Left colon (tissue), 2 donors: ENCODE measurements around the gene CARHSP1. TPM values are rescaled to one million over a fixed set of nuclear protein-coding genes. Genes with fewer than 3 reads are reported as not detected.

Source experiments
- ATAC-seq: fragments of 200-7000 bp; cut with Tn5 transposase; one replicate; pipeline ENCODE4 v1.9.1; 2020; ENCODE audit warnings: mild to moderate bottlenecking, moderate library complexity
- DNase-seq, 2 donors: peaks; one replicate each; pipeline ENCODE4 v3.0.0-alpha.2; 2020
- intact Hi-C, 2 donors: fragments of 100-400 bp; cut with DNase I in 1 of 2; cut with micrococcal nuclease in 1 of 2; formaldehyde crosslinking; loops; one replicate each; pipeline versions ENCODE4 v1.11.2 to v1.14.0; 2022; cut with DNase I, micrococcal nuclease
- total RNA-seq, 2 donors: library from RNA; stranded (reverse); fragmentation: NEBNext Ultra II Directional; extraction: Animal tissue kit (Norgen Biotek cat#: 25700); gene quantifications; one replicate each; pipeline ENCODE4 v1.2.1, GENCODE V29; 2021
- donor health status: DM: no; HTN: no; CAD: no.
- donor health status: DM: yes; HTN: yes; CAD: no.

Gene CARHSP1
- total RNA-seq, 2 donors from 2014 or later: 50.2 to 50.9 TPM

DNA sequence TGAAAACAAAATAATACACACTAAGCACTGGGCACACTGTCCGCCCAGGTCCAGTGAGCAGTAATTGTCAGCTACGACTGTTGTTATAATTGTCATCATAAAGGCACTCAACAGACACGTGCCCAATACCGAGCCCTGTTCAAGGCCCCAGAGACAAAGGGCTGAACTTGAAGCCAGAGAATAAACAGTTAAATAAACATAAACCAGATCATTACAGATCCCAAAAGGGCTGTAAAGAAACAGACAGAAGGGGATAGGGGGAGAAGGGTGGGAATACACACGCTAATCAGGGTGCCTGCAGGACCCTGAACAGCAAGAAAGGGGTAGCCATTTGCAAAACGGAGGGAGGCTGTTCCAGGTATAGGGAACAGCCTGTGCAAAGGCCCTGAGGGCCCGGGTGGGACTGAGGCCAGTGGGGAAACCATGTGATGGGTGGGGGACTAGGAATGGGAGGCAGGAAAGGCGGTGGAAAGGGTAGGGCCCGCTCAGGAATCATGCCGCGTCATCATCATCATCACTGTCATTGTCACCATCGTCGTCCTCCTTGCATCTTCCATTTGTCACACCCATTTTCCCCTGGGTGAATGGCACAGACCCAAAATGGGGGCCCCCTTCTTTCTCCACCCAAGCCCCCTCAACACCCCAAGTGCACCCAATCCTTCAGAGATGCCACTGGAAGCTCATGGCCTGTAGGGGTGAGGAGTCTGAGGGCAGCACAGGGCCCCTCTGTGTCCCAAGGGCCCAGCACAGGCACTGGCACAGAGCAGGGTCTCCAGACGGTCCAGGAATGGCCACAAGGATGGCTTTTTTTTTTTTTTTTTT lies 6.3 kb downstream of the CARHSP1 start:
- DNase-seq: no peak
- ATAC-seq: no peak
- intact Hi-C loops: no loop called here

DNA sequence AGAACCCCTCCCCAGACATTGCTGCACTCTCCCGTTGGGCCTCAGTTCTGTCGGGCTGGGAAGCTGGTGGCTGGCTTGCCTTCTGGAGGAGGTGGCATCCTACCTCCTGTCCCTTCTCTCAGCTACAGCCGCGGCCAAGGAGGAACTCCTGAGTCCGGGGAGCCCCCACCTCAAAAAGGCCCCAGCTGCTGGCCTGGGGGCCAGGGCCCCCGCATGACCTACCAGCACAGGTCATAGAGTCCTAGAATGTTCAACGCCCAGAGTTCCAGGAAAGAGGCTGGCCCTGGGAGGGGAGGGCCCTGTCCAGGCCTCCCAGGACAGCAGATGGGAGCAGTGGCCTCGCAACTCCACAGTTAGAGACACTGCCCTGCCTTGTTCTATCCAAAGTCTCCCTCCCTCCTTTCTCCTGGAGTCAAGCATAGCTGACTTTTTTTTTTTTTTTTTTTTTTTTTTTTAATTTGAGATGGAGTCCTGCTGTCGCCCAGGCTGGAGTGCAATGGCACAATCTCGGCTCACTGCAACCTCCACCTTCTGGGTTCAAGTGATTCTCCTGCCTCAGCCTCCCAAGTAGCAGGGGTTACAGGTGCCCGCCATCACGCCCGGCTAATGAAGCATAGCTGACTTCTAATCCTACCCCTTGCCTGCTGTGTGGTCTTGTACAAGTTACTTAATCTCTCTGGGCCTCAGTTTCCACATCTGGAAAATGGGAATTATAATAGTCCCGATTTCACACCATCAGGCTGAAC lies 7.1 kb downstream of the CARHSP1 start:
- intact Hi-C loops: no loop called here
- ATAC-seq (no peak), DNase-seq (no peak)

DNA sequence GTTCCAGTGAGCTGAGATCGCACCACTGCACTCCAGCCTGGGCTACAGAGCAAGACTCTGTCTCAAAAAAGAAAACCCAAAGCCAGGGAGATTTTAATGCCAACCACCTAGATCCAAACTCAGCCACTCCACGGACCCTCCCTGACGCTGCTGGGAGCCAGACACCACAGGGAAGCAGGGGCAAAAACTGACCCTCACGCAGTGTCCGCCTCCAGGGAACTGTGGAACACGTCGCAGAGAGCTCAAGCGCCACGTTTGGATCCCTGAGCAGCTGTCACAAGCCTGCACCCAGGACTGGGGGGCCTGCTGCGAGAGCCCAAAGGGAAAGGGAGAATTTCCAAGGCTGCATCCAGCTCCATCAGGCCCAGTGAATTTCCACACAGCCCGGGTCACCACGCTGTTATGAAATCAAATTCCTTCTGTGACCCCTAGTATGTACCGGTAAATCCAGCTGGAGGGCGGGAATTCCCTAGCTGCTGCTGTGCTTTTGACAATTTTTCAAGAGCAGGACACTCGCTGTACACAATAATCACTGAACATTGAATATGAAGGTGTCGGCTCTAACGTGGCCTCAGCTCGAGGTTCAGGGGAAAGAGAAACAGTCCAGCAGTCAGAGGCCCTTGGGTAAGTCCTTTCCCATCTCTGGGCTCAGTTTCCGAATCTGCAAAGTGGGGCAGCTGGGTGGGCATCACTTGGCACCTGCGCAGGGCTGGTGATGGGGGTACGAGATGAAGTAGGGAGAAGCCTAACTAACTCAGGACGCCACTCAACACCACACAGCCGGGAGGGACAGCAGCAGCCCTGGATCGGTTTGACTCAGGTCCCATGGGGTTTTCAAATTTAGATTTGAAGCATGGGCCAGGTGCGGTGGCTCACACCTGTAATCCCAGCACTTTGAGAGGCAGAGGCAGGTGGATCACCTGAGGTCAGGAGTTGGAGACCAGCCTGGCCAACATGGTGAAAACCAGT lies 8.6 kb downstream of the CARHSP1 start:
- ATAC-seq: no peak
- DNase-seq: no peak
- intact Hi-C loops: no loop called here

DNA sequence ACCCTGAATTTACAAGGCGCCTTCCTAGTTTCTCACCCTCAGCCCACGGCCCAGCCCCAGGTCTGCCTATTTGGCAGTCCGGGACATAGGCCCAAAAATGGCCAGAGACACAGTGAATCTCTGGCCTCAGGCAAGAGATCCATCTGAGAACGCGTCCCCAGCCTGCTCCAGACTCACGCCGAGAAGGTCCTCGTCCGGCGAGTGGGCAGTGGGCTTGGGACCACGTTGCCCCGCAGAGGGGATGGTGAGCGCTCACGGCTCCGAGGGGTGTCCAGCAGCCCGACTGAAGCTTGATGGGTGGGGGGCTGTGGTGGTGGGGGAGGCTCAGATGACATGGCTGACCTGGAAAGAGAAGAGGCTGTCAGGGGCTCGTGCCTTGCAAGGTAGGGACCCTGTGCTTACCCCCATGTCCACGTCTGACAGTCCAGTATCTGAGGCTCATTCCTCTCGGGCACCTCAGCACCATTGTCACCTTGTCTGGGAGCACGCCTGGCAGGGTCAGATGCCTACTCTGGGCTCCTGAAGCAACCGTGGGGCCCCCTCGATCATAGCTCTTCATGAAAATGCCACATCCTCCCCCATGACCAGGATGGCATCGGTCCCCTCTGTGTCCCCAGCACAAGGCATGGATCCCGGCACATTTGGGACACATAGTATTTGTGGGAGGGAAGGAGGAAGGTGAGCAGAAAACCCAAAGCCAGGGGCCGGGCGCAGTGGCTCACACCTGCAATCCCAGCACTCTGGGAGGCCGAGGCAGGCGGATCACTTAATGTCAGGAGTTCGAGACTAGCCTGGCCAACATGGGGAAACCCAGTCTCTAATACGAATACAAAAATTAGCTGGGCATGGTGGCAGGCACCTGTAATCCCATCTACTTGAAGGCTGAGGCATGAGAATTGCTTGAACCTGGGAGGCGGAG lies 9.6 kb downstream of the CARHSP1 start:
- DNase-seq: peak in 1 of 2 donors; percentile 6
- no peak for ATAC-seq
- intact Hi-C loops: no loop called here

DNA sequence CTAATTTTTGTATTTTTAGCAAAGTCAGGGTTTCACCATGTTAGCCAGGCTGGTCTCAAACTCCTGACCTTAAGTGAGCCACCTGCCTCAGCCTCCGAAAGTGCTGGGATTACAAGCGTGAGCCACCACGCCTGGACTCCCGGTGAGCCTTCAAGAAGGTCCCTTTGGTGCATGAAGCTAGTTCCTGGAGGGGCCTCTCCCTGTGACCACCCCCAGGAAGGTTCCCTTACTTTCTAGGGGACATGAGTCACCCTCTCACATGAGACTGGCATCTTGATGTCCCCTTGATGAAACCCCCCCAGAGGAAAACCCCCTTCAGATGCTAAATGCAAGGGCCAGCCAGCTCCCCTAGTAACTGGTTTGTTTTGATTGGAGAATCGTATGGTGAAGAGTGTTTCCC lies 12.8 kb downstream of the CARHSP1 start:
- DNase-seq (no peak), ATAC-seq (no peak)
- intact Hi-C loops: no loop called here

DNA sequence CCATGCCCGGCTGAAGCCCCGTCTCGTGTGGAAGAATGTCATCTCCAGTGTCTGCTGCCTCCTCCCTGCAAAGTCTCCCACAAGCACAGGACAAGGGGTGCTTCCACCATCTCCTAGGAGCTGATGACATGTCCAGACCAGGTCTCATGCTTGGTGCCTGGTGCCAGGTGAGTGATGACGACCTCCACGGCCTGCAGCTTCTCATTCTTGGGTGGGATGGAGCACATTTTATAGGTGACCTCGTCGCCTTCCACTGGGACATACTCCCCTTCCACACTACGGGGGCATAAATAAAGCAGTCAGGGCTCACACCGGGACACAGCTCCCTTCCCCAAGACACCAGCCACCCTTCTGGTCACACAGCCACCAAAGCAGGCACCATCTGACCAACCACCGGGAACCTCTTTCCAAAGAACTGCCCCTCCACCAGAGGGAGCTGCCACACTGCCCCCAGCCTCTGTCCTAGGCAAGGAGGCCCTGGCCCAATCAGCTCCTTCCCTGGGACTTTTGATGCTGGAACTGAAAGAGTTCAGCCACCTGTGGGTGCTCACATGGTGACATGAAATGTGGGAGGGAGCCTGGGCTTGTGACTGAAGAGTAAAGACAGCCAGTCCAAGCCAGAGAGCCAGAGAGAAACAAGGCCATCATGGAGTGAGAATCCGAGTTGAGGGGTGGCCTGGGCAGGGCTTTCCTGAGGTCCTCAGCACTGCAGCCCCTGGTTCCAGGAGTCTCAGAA lies 13.6 kb downstream of the CARHSP1 start:
- intact Hi-C loops: no loop called here
- ATAC-seq (peak; percentile 11), DNase-seq (no peak)

DNA sequence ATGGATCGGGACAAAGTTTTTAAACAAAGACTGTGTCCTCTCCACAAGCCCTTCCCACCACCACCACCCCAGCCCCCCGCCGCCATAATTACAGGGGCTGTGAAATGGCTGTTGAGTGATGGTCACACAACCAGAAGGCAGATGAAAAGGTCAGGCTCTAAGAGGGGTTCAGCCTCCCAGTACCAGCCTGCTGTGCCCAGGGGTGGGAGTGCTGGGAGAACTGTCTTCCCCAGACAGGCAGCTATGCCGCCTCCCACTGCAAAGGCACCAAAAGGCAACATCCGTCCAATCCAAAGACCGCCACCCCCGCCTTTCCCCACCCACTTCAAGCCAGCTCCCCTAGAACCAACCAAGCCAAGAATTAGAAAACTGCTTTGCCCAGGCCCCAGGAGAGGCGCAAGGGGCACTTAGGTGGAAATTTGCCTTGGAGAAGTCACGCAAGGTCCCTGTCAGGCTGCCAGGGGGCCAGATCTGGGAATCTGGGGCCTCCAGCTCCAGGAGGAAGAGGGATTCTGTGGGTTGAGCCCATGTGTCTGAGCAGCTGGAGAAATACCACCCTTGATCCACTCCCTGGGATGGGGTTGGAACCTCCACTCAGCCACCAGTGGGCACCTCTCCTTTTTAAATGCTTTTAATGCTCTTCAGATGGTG lies 14.4 kb downstream of the CARHSP1 start:
- intact Hi-C loops: no loop called here
- DNase-seq (no peak), ATAC-seq (no peak)

DNA sequence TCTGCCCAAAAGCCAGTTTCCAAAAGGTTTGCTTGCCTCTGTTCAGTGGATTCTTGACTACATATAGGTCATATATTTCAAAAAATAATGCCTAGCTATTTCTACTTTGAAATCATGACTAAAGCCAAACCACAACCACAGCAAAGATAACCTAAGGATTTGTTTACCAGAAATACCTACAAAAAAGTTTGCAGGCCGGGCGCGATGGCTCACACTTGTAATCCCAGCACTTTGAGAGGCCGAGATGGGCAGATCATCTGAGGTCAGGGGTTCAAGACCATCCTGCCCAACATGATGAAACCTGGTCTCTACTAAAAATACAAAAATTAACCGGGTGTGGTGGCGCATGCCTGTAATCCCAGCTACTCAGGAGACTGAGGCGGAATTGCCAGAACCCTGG lies 15.2 kb downstream of the CARHSP1 start:
- ATAC-seq (no peak), DNase-seq (no peak)
- intact Hi-C loops: no loop called here

DNA sequence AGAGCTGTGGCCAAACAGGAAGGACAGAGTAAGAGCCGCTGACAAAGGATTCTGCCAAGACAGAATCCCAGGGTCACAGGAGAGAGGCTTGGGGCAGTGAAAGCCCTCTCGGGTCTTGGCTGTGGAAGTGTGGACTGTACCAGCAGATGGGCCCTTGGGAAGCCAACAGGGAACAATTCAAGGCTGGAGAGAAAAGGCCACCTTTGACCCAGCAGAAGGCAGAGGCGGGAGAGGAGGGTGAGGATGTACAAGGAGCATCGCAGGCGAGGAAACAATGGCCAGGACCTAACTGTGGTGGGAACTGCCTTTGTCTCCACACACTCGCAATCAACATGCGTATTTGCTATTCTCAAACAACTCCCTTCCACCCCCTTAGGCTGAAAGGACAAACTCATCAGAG lies 15.7 kb downstream of the CARHSP1 start:
- no peak for ATAC-seq
- intact Hi-C loops: no loop called here
- DNase-seq: no peak

DNA sequence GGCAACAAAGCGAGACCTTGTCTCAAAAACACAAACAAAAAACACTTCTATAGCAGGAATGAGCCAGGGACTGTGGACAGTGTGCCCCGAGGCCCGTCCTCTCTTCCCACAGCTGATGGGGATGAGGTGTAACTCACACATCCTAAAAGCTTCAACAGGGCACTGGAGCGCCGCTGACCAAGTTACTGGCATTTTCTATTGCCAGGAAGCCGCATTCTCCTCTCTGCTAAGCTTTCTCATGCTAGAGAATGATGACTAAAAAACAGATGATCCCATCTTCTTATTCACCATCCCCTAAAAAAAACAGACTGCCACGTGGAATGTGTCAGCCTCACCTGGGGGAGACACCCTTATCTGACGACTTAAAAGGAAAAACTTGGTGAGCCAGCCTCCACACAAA lies 16.3 kb downstream of the CARHSP1 start:
- intact Hi-C loops: no loop called here
- no peak for ATAC-seq
- DNase-seq: no peak

DNA sequence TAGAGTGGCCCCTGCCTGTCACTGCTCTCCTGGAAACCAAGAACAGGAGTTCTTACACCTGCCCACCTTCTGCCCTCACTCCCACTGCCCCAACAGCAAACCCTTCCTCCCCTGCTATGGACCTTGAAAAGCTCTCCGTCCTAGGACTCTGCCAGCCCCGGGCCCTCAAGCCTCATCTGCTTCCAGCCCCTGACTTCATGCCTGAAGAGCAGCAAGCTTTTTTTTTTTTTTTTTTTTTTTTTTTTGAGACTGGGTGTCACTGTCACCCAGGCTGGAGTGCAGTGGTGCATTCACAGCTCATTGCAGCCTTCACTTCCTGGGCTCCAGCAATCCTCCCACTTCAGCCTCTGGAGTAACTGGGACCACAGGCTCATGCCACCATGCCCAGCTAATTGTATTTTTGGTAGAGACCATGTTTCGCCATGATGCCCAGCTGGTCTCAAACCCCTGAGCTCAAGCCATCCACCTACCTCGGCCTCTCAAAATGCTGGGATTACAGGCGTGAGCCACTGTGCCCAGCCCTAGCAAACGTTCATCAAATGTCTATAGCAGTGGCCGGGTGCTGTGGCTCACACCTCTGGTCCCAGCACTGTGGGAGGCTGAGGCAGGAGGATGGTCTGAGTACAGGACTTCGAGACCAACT lies 16.9 kb downstream of the CARHSP1 start:
- no peak for ATAC-seq
- intact Hi-C loops: no loop called here
- DNase-seq: no peak

DNA sequence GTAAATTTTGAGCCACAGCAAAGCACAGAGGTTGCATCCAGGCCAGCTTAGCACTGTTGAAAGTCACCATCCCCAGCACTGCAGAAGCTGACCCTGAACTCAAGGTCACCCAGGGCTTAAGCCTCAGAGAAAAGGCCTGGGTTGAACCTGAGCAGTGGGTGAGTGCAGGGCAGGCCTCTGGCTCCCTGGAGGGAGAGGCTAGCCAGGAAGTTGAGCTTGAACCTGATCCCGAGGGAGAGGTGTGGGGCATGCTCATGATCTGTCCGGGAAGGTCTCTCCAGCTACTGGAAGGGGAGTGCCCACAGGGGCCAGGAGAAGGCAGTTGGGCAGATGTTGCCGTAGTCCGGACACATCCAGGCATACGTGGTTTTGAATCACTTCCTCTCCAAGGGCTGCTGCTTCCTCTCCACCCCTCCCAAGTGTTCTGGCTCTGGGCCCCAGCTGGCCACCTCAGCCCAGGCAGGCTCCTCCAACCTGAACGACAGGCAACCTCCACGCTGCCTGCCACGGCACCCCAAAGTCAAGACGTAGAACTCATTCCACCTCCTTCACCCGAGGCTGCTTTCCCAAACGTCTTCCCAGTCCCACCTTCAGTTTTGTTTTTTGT lies 18.4 kb downstream of the CARHSP1 start:
- ATAC-seq (peak; percentile 16), DNase-seq (no peak)
- intact Hi-C loops: no loop called here

DNA sequence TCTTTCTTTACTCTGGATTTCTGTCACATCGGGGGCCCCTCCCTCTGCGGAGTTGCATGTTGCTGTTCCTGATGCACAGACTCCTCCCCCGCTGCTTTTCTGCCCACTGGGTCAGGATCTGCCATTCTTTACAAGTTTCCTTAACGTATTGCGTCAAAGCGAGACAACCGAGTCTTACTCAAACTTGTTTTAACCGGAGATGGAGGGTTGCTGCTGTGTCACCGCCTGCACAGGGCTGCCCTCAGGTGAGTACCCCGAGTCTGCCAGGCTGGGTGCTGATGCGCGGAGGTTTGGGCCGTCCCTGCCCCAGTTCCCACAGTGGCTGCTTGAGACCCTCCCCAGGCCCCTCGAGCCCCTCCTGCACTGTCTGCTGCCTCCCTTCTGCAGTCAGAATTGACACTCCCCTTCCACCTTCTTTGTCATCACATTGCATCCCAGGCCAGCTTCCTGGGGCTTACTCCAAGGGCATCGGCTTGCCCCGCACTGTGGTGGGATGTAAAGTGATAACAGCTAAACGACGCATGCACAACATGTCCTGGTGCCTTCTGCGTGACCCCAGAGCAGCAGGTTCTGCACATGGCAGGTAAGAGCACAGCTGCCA lies 19.3 kb downstream of the CARHSP1 start:
- DNase-seq: no peak
- intact Hi-C loops: no loop called here
- ATAC-seq: no peak

DNA sequence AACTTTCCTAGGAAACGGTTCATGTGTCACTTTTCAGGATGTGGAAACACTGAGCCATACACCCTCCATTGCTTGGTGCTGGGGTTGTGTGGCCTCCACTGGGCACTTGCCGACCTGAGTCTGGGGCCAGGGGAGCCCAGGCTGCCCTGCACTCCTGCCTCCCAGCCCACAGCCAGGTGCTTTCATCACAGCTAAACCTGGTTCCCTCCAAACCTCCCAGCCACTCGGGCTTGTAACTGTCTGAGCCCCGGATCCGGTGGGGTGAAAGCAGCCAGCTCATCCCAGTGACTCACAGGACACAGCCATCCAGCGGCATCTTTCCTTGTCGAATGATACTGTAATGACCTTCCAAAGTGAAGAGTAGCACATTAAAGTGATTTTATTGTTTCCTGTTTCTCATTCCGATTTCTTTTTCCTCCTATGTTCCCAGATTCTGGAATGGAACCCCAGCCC lies 19.8 kb downstream of the CARHSP1 start:
- peak; percentile 9 for ATAC-seq
- DNase-seq: no peak
- intact Hi-C loops: no loop called here

DNA sequence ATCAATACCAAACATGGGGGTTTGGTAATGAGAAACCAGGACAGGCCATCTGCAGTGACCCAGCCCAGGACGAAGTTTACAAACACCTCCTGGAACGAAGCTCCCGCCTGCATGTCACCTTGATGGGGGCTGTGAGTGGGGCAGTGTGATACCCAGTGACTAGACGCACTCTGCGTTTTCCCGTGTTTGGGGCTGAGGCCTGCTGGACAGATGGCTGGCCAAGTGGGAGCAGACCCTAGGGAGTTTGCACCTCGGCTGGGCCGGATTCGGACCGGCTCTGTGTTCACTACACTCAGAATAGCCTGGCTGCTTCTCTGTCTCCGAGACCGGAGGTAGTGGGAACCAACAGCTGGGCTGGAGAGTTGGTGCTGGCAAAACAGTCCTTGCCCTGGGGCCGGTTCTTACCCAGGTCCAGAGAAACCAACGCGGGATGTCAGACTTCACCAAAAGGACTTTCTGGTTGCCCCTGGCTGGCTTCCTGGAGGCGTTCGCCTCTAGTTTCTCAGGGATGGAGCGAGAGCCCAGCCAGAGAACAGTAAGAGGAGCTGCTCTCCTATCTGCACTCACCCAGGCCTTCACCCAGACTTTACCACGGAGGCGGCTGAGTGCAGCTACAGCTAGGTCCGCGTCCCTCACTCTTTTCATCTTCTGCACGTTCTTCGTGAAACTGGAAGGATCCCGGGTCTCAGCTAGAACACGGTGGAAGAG lies 20.4 kb downstream of the CARHSP1 start:
- ATAC-seq (no peak), DNase-seq (no peak)
- intact Hi-C loops: no loop called here
